A549 treated with Mapracorat at 1 μM for 4 hours (cell line): ENCODE measurements around the gene GZF1. TPM values are rescaled to one million over a fixed set of nuclear protein-coding genes. Genes with fewer than 3 reads are reported as not detected.

Experiments used
- total RNA-seq: library from RNA; stranded (reverse); fragments of 200-300 nt; extraction: Qiagen RNA extraction; gene quantifications from 5 replicates; pipeline ENCODE4 v1.2.3, GENCODE V29; 2022

The GZF1 gene
- 7.7 to 14.4 TPM (median 10.8 TPM) in 5 replicates for total RNA-seq

DNA sequence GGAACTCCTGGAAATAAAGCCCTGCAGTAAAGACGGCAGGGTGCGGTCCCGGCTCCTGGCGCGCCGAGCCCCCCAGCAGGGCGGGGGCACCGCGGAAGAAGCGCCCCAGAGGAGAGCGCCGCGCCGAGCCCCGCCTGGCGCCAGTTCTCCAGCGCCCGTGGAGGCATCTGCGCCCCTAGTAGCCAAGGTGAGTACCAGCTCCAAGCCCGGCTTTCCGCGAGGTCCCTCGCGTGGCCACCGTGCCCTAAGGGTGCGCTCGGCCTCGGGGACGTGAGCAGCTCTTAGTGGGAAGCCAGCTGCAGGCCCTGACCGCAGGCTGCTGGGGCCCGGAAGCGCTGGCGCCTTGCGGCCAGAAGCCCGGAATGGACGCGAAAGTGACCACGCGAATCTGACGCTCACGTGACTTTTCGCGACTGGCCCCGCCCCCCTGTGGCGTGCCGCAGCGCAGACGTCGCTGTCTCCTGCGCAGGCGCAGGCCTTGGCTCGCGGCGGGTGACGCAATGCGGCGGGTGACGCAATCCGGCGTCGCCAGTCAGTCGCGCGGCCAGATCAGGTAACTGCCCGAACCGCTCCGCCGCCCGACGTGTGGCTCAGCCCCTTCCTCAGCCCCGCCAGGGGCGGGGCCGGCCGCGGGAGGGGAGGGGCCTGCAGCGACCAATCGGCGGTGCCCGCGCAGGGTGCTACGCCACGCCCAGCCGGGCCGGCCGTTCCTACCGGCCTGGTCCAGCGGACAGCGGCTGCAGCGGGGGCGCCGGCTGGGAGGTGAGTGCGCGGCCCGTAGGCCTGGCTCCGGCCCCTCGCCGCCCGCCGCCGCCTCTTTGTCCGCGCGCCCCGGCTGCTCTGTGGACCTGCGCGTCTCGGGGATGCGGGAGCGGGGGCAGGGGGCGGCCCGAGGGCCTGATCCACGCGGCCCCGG lies at the start of gene GZF1:
TSS of gene GZF1 (plus strand) at position 707 of the 916 bp plus-strand sequence. CDS start 2,202 bp downstream, outside the sequence.

DNA sequence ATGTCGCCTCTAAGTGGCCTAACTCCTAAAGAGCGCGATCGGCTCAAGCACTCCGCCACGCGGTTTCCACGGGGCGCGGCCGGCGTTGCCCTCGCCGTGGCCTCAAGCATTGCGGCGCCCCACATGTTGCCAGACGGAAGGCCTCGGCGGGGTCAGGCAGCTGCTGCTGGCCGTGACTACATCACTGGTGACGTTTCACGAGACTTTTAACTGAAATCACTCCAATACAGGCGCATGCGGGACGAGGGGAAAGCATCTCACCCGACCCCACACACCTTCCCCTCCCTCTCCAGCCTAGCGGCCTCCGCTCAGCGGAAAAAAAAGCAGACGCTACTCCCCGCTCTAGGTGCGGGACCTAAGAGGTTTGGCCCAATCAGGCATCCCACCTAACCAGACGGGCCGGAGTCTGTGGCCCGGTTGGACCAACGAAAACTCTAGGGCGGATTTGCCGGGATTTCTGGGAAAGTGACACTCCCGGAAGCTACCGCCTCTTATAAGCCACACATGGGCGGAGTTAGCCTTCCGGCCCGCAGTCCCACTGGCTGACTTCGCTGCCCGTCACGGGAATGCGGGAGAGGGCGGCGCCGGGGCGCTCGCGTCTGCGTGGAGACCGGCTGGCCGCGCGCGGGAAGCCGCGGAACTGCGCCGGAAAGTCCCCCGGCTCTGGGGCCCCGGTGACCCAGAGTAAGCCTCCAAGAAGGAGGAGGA lies 11.6 kb upstream of the GZF1 start, which contains the start of gene NXT1:
TSS of gene NXT1 (plus strand) at position 596 of the 708 bp plus-strand sequence. CDS start 3,251 bp downstream, outside the sequence.

DNA sequence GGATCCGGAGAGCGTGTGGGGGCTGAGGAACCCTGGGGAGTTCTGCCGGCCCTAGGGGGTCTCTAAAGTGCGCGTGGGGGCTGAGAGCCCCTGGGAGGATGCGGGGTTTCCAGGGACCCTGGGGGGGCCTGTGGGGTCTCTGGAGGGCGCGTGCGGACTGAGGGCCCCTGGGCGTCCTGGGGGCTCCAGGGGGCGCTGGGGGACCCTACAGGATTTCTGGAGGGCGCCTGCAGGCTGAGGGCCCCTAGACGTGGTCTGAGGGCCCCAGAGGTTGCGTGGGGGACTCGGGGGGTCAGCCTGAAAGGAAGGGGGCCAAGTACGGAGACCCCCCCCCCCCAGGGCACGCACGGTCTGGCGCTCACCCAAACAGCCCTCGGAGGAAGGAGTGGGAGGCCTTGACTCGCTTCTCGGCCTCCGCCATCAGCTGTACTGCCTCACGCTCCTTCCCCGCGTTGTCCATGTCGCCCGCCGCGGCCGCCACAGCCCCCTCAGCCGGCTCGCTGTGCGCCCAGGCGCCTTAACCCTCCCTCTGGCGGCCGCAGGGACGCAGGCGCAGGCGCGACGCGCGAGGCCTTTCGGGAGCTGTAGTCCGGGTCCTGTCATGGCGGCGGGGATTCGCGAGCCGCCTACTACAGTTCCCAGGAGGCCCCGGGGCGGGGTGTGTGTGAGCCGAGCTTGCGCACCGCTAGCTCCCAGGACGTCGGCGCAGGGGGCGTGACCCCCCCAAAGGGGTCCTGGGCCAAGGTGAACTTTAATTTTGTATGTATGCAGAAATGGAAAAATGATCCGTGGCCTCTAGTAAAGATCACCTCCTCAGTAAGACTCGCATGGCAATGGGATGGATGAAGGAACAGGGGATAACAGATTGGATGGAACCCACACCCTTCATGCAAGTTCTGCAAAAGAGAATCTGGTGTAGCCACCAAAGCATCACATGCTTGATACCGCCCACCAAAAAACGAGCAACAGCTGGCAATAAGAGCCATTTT lies 59.3 kb downstream of the GZF1 start, which contains the start of gene NAPB:
TSS of gene NAPB (minus strand) at position 546 of the 989 bp plus-strand sequence. CDS start at position 460, 86 bp downstream.

Other genes starting within 250 kb of the GZF1 start
- gene NXT1, start 11.4 kb upstream of the GZF1 start, total RNA-seq = 53.2 to 68.0 TPM (median 67.4 TPM) in 5 replicates
- gene NAPB, start 59.3 kb downstream of the GZF1 start, total RNA-seq = 2.8 to 3.4 TPM (median 3.3 TPM) in 5 replicates
- gene CSTL1, start 77.5 kb downstream of the GZF1 start, total RNA-seq = 0.35 TPM in 1 of 5 replicates, not detected in the others
- gene CST11, start 90.7 kb downstream of the GZF1 start, total RNA-seq = not detected in 5 replicates
- not detected in 5 replicates for gene CST8, start 128.9 kb downstream of the GZF1 start, total RNA-seq
- gene CST9L, start 206.3 kb downstream of the GZF1 start, total RNA-seq = not detected in 5 replicates
- gene CST9, start 243.7 kb downstream of the GZF1 start, total RNA-seq = not detected in 5 replicates